Endothelial cell of hepatic sinusoid (primary cell): ENCODE data around the gene GRM2.
"Not testable (repeated sequence)": the region's sequence is repeated elsewhere in the genome, so short reads cannot be mapped to it uniquely, and the experiment has no call there.

ENCODE experiments used
- in situ Hi-C: cut with HindIII; loops from 2 replicates; pipeline ENCODE4 v1.10.0; 2017; ENCODE audit warnings: low sequenced_read_pairs

The GRM2 gene

DNA sequence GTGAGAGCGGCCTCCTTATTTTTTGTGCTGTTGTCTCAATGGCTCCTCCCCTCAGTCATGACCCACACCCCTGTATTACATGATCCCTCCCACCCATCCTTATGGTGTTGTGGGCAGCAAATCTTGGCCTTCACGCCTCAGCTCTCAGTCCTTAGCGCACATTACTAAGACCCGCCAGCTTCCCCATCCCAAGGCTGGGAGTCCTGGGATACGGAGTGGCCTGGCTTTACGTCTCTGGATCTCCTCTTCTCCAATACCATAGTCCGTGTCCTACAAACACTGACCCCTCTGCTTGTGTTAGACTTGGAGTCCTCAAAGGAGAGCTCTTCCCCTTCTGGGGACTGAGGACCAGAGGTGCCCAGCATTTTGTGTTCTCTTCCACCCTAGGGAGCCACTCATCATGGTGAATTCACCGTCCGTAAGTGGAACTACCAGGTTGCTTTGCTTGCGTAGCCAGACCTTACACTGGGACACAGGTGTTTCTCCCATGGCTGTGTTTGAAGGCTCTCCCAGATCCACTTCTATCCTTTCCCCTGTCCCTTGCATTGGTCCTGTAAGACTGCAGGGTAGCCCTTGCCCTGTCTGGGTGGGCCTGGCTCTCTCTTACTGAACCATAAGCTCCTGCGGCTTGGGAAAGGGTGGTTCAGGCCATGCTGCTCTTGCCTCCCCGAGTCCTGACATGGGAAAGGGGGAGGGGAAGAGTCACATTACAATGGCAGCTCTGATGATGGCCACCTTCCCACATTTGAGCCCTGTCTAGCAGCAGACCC, 13.6 kb downstream of the GRM2 start:
- in situ Hi-C loops: no loop called here

DNA sequence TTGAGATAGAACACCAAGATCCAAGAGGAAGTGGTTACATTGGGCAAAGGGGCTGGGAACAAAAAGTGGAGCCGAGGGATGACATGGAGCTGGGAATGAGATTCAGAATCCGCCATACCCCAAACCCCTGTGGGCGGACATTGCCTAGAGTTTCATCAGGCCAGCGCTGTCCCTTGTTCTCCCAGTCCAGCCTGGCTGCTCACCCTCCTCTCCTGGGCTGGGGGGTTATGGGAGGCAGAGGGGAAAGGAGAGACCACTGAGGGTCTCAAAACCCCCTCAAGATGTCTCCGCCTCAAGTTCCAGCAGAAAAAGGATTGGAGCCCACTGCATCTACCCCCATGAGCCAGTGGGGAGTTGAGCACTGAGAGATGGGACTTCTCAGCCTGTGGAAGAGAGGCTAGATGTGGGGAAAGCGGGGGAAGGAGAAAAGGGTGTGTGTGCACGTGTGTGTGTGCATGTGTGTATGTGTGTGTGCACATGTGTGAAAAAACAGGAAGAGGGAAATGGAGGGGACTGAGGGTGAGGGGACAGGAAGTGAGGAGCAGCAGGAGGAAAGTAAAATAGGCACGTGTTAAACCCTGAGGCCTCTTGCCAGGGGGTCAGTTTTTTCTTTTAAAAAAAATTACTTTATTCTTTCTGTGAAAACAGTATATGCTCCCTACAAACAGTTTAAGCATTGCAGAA, 14.3 kb downstream of the GRM2 start:
- in situ Hi-C loops: no loop called here

GRCh38 chr3:51722362-51722761, 15.5 kb downstream of the GRM2 start:
- in situ Hi-C loops: no loop called here

DNA sequence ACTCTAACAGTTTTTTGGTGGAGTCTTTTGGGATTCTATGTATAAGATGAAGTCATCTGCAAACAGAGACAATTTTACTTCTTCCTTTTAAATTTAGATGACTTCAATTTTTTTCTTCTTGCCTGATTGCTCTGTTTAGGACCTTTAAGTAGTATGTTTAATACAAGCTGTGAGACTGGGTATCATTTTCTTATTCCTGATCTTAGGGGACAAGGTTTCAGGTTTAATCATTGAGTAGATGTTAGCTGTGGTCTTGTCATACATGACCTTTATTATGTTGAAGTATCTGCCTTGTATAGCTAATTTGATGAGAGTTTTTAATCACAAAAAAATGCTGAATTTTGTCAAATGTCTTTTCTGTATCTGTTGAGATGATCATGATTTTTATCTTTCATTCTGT, 20.6 kb downstream of the GRM2 start:
- in situ Hi-C loops: no loop called here

GRCh38 chr3:51729042-51729633, 22.3 kb downstream of the GRM2 start:
- in situ Hi-C loops: no loop called here

- in situ Hi-C loops: no loop called here
These were observed 27.1 kb downstream of the GRM2 start for GRCh38 chr3:51733859-51734571.

GRCh38 chr3:51734572-51734907, 27.7 kb downstream of the GRM2 start:
- in situ Hi-C loops: no loop called here

DNA sequence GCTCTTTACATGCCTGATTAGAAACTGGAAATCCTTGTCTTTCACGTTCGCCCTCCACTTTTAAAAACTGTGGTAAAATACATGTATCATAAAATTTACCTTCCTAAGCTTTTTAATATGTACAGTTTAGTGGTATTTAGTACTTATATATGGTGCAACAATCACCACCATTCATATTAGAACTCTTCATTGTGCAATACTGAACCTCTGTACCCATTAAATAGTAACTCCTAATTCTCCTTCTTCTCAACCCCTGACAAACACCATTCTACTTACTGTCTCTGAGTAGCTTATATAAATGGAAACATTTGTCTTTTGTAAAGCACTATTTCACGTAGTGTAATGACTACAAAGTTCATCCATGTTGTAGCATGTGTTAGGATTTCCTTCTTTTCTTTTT, 28.2 kb downstream of the GRM2 start:
- in situ Hi-C loops: loop anchor here (5.0 kb wide), 2 partner anchors 62 to 103 kb away; no protein-coding TSS in a partner anchor

DNA sequence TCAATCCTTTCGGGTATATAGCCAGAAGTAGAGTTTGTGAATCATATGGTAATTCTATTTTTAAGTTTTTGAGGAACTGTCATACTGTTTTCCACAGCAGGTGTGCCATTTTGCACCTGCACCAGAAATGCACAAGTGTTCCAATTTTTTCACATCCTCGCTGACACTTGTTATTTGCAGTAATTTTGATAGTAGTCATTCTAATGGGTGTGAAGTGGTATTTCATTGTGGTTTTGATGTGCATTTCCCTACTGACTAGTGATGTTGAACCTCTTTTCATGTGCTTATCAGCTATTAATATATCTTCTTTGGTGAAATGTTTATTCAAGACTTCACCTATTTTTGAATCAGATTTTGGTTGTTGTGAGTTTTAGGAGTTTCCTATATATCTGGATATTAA, 29.1 kb downstream of the GRM2 start:
- in situ Hi-C loops: loop anchor here (5.0 kb wide), 2 partner anchors 61 to 104 kb away; no protein-coding TSS in a partner anchor

DNA sequence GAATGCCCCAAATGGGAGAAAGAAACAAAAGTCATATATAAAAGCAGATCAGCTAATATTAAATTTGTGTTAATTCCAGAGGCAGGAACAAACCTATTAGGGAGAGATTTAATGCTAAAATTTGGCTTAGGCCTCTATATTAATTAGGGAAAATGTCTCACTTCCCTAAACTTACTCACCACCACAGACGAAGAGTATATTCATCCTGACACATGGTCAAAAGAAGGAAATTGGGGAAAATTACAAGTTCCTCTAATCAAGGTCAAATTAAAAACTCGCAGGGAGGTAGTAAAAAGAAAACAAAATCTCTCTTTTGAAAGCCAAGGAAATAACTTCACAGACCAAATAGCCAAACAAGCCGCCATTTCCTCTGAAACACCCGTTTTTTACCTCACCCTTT, 32.2 kb downstream of the GRM2 start:
- in situ Hi-C loops: loop anchor here (5.0 kb wide), 2 partner anchors 58 to 107 kb away; no protein-coding TSS in a partner anchor

DNA sequence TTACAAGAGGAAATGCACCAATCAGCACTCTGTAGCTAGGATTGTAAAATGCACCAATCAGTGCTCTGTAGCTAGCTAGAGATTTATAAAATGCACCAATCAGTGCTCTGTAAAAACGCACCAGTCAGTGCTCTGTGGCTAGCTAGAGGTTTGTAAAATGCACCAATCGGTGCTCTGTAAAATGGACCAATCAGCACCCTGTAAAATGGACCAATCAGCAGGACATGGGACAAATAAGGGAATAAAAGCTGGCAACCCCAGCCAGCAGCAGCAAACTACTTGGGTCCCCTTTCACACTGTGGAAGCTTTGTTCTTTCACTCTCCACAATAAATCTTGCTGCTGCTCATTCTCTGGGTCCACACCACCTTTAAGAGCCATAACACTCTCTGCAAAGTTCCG, 35.5 kb downstream of the GRM2 start:
- in situ Hi-C loops: not testable (repeated sequence)

DNA sequence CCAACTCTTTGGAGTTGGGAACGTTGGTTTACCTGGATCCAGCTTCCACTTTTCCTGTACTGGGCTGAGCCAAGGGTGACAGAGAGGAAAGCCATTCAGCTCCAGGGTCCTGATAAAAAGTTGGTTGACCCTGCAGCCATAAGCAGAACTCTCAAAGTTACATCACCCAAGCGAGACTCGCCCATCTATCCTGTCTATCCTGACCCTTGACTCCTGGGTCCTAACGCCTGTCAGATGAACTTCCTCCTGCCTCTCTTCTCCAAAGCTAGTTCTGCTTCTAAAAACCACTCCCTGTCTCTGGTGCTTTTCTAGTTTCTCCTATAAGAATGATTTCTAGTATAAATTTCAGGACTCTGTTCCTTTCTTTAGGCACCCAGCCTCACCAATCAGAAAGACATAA, 36.1 kb downstream of the GRM2 start:
- in situ Hi-C loops: not testable (repeated sequence)

GRCh38 chr3:51747840-51748239, 41.0 kb downstream of the GRM2 start:
- in situ Hi-C loops: no loop called here

GRCh38 chr3:51748327-51748726, 41.5 kb downstream of the GRM2 start:
- in situ Hi-C loops: no loop called here

GRCh38 chr3:51750878-51751277, 44.0 kb downstream of the GRM2 start:
- in situ Hi-C loops: no loop called here

DNA sequence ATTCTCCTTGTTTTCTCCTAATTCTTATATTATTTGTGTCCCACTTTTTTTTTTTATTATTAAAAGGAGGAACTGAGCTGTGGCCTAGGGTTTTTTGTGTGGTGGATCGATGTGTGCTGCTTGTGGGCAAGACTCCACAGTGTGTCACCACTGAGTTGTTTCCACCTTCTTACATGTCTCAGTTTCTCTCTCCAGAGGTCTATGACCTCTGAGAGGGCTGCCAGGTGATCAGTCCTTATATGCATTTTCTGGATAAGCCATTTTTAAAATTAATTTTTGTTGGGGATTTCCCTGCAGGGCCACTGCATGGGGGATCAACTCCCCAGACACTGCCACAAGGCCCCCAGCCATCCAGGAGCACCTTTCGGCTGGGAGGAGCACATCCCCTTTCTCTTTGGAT, 44.4 kb downstream of the GRM2 start:
- in situ Hi-C loops: no loop called here

GRCh38 chr3:51753763-51754750, 47.2 kb downstream of the GRM2 start:
- in situ Hi-C loops: not testable (repeated sequence)

- in situ Hi-C loops: no loop called here
These were observed 52.3 kb downstream of the GRM2 start for GRCh38 chr3:51759203-51759602.
